ENCODE measurements around the gene PSME3. TPM values are rescaled to one million over a fixed set of nuclear protein-coding genes. Genes with fewer than 3 reads are reported as not detected.
"Not testable (repeated sequence)": the region's sequence is repeated elsewhere in the genome, so short reads cannot be mapped to it uniquely, and the experiment has no call there.

The PSME3 gene
- total and polyA plus RNA-seq, 11 donors = 47.4 to 157 (median 67.7) TPM

DNA sequence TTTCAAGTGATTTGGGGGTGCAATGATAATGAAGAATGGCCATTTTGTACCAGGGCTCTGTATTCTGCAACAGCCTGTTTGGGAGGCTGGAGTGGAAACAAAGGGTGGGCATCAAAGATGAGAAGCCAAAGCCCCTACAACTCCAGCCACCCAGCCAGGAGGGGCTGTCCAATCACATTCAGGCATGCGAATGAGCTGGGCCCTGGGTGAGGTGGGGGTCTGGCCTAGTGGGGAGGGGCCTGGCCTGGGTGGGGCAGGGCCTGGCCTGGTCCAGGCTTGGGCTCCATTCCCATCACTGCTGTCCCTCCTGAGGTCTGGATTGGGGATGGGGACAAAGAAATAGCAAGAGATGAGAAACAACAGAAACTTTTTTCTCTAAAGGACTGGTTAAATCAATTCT is 24.2 kb downstream of the PSME3 start:
- Histone ChIP-seq H3K4me3 (no peak overlapping the region), H3K27ac (peak overlapping the region in 1 of 12 donors; percentile 15), H3K9me3 (no peaks in the 10 kb centered on the region), H3K27me3 (peaks cover 0 to 4% (median 0%) of the 10 kb centered on the region in 9 donors), H3K36me3 (no peaks in the 10 kb centered on the region), H3K4me1 (peaks cover 0 to 14% (median 0%) of the 10 kb centered on the region in 12 donors)
- ATAC-seq (no peak), DNase-seq (peak in 1 of 5 donors; percentile 4)
- intact Hi-C loops (cut with DNase I) = no loop called here
- WGBS, 4 donors = 79 to 95% (median 91%) methylated on average over 1 of the region's 1 CpG
- TF ChIP-seq POLR2A (IDR thresholded peaks at IDR 0.05) = no peak
- TF ChIP-seq, protein P1, sequence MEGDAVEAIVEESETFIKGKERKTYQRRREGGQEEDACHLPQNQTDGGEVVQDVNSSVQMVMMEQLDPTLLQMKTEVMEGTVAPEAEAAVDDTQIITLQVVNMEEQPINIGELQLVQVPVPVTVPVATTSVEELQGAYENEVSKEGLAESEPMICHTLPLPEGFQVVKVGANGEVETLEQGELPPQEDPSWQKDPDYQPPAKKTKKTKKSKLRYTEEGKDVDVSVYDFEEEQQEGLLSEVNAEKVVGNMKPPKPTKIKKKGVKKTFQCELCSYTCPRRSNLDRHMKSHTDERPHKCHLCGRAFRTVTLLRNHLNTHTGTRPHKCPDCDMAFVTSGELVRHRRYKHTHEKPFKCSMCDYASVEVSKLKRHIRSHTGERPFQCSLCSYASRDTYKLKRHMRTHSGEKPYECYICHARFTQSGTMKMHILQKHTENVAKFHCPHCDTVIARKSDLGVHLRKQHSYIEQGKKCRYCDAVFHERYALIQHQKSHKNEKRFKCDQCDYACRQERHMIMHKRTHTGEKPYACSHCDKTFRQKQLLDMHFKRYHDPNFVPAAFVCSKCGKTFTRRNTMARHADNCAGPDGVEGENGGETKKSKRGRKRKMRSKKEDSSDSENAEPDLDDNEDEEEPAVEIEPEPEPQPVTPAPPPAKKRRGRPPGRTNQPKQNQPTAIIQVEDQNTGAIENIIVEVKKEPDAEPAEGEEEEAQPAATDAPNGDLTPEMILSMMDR (IDR thresholded peaks at IDR 0.05) = no peak

DNA sequence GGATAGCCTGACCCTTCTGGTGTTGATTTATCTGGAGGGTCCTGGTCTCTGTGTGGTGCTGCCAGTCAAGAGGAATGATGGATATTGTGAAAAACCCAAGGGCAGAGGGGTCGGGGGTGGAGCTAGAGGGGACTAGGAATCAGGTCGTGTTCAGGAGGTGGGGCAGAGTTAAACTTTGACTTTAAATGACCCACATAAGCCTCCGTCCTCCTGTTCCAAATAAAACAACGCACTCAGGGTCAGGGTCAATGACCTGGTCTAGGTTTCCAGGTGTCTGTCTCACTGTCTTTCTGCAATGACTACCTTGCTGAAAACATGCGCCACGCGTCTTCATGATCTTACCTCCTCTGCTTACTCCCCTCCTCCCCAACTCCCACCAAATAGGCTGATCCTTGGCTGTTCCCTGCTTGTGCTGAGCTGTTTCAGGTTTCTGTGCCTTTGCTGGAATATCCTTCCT is 32.5 kb downstream of the PSME3 start:
- whole genome bisulfite sequencing, 4 donors = 79 to 85% (median 82%) methylated on average over 7 of the region's 7 CpGs
- H3K9me3 ChIP-seq = peaks cover 0 to 8% (median under 1%) of the 10 kb centered on the region in 12 donors
- TF ChIP-seq, protein P1 (IDR thresholded peaks at IDR 0.05) = no peak
- TF ChIP-seq POLR2A (IDR thresholded peaks at IDR 0.05) = no peak
- ATAC-seq (no peak), DNase-seq (peak in 1 of 5 donors; percentile 34)
- intact Hi-C loops (cut with DNase I) = no loop called here
- no peaks in the 10 kb centered on the region for H3K36me3 ChIP-seq
- no peak overlapping the region for H3K4me3 ChIP-seq
- no peaks in the 10 kb centered on the region for H3K27me3 ChIP-seq
- no peak overlapping the region for H3K27ac ChIP-seq
- H3K4me1 ChIP-seq = peaks cover 0 to 16% (median 0%) of the 10 kb centered on the region in 12 donors

DNA sequence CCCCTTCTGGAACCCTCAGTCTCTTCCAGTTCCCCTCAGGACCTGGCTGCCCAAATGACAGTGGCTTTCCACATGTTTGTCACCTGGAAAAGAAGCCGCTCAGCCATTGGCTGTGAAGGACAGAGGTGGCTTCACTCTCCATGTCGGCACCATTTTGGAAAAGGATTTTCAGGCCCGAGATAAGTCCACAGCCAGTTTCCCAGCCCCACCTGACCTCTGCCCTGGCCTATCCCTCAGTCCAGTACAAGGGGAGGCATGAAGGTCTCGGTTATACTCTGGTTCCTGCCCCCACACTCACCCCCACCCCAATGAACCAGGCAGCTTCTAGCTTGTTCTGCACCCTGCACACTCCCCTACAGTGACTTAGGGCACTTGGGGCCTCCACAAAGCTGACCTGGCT is 33.0 kb downstream of the PSME3 start:
- Histone ChIP-seq H3K36me3 (no peaks in the 10 kb centered on the region), H3K27ac (no peak overlapping the region), H3K4me3 (no peak overlapping the region), H3K9me3 (peaks cover 0 to 13% (median 4%) of the 10 kb centered on the region in 12 donors), H3K27me3 (no peaks in the 10 kb centered on the region), H3K4me1 (peaks cover 0 to 16% (median 0%) of the 10 kb centered on the region in 12 donors)
- intact Hi-C loops (cut with DNase I) = no loop called here
- TF ChIP-seq POLR2A (IDR thresholded peaks at IDR 0.05) = no peak
- TF ChIP-seq, protein P1 (IDR thresholded peaks at IDR 0.05) = no peak
- peak in 1 of 5 donors; percentile 20 for DNase-seq
- ATAC-seq = no peak
- WGBS, 4 donors = 78 to 85% (median 82%) methylated on average over 4 of the region's 4 CpGs

DNA sequence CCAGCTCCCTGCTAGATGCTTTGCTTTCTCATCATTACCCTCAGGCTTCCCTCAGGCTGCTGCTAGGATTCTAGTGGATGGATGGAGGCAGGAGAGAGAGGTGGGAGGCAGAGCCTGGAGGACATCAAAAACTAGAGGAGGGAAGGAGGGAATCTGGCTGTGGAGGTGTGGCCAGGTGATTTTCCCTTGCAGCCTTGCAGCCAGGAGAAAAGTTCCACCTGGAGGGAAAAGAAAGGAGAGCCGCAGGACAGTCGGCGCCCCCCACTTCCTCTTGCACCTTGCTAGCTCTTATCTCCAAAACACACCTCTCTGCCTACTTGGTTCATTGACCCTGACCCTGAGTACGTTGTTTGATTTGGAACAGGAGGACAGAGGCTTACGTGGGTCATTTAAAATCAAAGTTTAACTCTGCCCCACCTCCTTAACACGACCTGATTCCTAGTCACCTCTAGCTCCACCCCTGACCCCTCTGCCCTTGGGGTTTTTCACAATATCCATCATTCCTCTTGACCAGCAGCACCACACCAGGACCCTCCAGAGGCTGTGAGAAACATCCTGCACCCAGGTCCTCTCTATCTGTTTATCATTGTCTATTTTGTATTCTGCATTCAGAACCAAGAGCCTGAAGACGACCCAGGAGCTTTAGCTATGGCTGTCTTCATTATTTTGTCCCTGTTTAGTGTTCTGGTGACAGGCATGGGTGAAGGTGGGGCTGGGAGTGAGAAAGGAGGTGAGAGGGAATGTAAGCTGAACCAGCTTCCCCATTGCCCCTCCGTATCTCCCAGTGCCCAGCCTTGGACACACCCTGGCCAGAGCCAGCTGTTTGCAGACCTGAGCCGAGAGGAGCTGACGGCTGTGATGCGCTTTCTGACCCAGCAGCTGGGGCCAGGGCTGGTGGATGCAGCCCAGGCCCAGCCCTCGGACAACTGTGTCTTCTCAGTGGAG is 33.7 kb downstream of the PSME3 start:
- intact Hi-C loops (cut with DNase I) = no loop called here
- peak in 1 of 5 donors; percentile 34 for DNase-seq
- no peak overlapping the region for H3K27ac ChIP-seq
- no peaks in the 10 kb centered on the region for H3K27me3 ChIP-seq
- TF ChIP-seq, protein P1 (IDR thresholded peaks at IDR 0.05) = no peak
- no peak for TF ChIP-seq POLR2A (IDR thresholded peaks at IDR 0.05)
- WGBS, 4 donors = 64 to 73% (median 69%) methylated on average over 8 to 12 of the region's 12 CpGs
- peaks cover 0 to 16% (median 0%) of the 10 kb centered on the region in 12 donors for H3K4me1 ChIP-seq
- no peaks in the 10 kb centered on the region for H3K36me3 ChIP-seq
- H3K9me3 ChIP-seq = peaks cover 0 to 13% (median 4%) of the 10 kb centered on the region in 12 donors
- no peak overlapping the region for H3K4me3 ChIP-seq
- ATAC-seq = no peak

DNA sequence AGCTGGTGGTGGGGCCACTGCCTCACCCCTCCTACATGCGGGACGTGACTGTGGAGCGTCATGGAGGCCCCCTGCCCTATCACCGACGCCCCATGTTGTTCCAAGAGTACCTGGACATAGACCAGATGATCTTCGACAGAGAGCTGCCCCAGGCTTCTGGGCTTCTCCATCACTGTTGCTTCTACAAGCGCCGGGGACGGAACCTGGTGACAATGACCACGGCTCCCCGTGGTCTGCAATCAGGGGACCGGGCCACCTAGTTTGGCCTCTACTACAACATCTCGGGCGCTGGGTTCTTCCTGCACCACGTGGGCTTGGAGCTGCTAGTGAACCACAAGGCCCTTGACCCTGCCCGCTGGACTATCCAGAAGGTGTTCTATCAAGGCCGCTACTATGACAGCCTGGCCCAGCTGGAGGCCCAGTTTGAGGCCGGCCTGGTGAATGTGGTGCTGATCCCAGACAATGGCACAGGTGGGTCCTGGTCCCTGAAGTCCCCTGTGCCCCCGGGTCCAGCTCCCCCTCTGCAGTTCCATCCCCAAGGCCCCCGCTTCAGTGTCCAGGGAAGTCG is 34.6 kb downstream of the PSME3 start:
- ATAC-seq; H3K27ac ChIP-seq; intact Hi-C loops (cut with DNase I); H3K27me3 ChIP-seq; H3K4me3 ChIP-seq; H3K36me3 ChIP-seq: not testable (repeated sequence)
- Histone ChIP-seq H3K9me3 (peaks cover 0 to 13% (median 4%) of the 10 kb centered on the region in 12 donors), H3K4me1 (peaks cover 0 to 16% (median 0%) of the 10 kb centered on the region in 12 donors)
- DNase-seq = peak in 1 of 5 donors; percentile 14
- 91 to 93% (median 92%) methylated on average over 12 to 21 of the region's 21 CpGs for WGBS, 4 donors

All from heart left ventricle (tissue), 16 donors.